ENCODE results near the gene KLHL11.
A peak's percentile ranks its signal among the peaks of the same experiment; 100 is the strongest.

Gene KLHL11

GRCh38 chr17:41864836-41865595 is at the start of gene KLHL11:
Gene KLHL11 (minus strand): TSS chr17:41865423. CDS start chr17:41865370, 53 bp downstream.
- peaks cover 19 to 20% of the 10 kb centered on the region in 2 experiments for H3K4me1 ChIP-seq (ENCODE audit: control insufficient read depth in 1 of 2, insufficient read depth in 1 of 2, low read depth in 1 of 2, low read length in 1 of 2)
- H3K27me3 ChIP-seq: no peaks in the 10 kb centered on the region
- TF ChIP-seq CTCF (IDR thresholded peaks at IDR 0.05): peak; percentile 45
- H3K9me3 ChIP-seq: no peaks in the 10 kb centered on the region
- peak within 1 kb of the TSS; percentile 81 to 89 for H3K4me3 ChIP-seq (ENCODE audit: low read depth in 1 of 2, low read length in 1 of 2)
- H3K27ac ChIP-seq: peak within 1 kb of the TSS; percentile 79
- peaks cover 21% of the 10 kb centered on the region for H3K36me3 ChIP-seq

GRCh38 chr17:41915020-41915419 is 49.8 kb upstream of the KLHL11 start:
- Histone ChIP-seq H3K9me3 (no peaks in the 10 kb centered on the region), H3K27ac (no peak overlapping the region), H3K4me1 (ENCODE audit: control insufficient read depth in 1 of 2, insufficient read depth in 1 of 2, low read depth in 1 of 2, low read length in 1 of 2) (peaks cover 16 to 21% of the 10 kb centered on the region in 2 experiments), H3K36me3 (peaks cover 38% of the 10 kb centered on the region), H3K4me3 (ENCODE audit: low read depth in 1 of 2, low read length in 1 of 2) (no peak overlapping the region), H3K27me3 (no peaks in the 10 kb centered on the region)
- no peak for TF ChIP-seq CTCF (IDR thresholded peaks at IDR 0.05)

GRCh38 chr17:41914358-41914766 is 49.1 kb upstream of the KLHL11 start:
- Histone ChIP-seq H3K27ac (no peak overlapping the region), H3K27me3 (no peaks in the 10 kb centered on the region), H3K4me1 (ENCODE audit: control insufficient read depth in 1 of 2, insufficient read depth in 1 of 2, low read depth in 1 of 2, low read length in 1 of 2) (peaks cover 14 to 17% of the 10 kb centered on the region in 2 experiments), H3K4me3 (ENCODE audit: low read depth in 1 of 2, low read length in 1 of 2) (no peak overlapping the region), H3K36me3 (peaks cover 44% of the 10 kb centered on the region), H3K9me3 (no peaks in the 10 kb centered on the region)
- TF ChIP-seq CTCF (IDR thresholded peaks at IDR 0.05): no peak

GRCh38 chr17:41913798-41914197 is 48.6 kb upstream of the KLHL11 start:
- peaks cover 10 to 15% of the 10 kb centered on the region in 2 experiments for H3K4me1 ChIP-seq (ENCODE audit: control insufficient read depth in 1 of 2, insufficient read depth in 1 of 2, low read depth in 1 of 2, low read length in 1 of 2)
- no peak for TF ChIP-seq CTCF (IDR thresholded peaks at IDR 0.05)
- H3K9me3 ChIP-seq: no peaks in the 10 kb centered on the region
- H3K36me3 ChIP-seq: peaks cover 50% of the 10 kb centered on the region
- no peaks in the 10 kb centered on the region for H3K27me3 ChIP-seq
- H3K27ac ChIP-seq: no peak overlapping the region
- no peak overlapping the region for H3K4me3 ChIP-seq (ENCODE audit: low read depth in 1 of 2, low read length in 1 of 2)

GRCh38 chr17:41912925-41913324 is 47.7 kb upstream of the KLHL11 start:
- no peak for TF ChIP-seq CTCF (IDR thresholded peaks at IDR 0.05)
- no peak overlapping the region for H3K27ac ChIP-seq
- peaks cover 8% of the 10 kb centered on the region in 2 experiments for H3K4me1 ChIP-seq (ENCODE audit: control insufficient read depth in 1 of 2, insufficient read depth in 1 of 2, low read depth in 1 of 2, low read length in 1 of 2)
- H3K27me3 ChIP-seq: no peaks in the 10 kb centered on the region
- H3K36me3 ChIP-seq: peaks cover 59% of the 10 kb centered on the region
- H3K4me3 ChIP-seq (ENCODE audit: low read depth in 1 of 2, low read length in 1 of 2): no peak overlapping the region
- no peaks in the 10 kb centered on the region for H3K9me3 ChIP-seq

Measured in neutrophil (primary cell).